HG03135 (cell line): ENCODE results near the gene PTPRS.
"Not testable (repeated sequence)": the region's sequence is repeated elsewhere in the genome, so short reads cannot be mapped to it uniquely, and the experiment has no call there.

Experiments
- ATAC-seq: cut with Tn5 transposase; IDR thresholded peaks from one replicate; pipeline ENCODE4 v1.9.1; 2021; ENCODE audit warnings: mild to moderate bottlenecking, moderate library complexity; ENCODE audit not compliant: unreplicated experiment

PTPRS gene

GRCh38 chr19:5334366-5334739 is 6.3 kb downstream of the PTPRS start:
- no peak for ATAC-seq

GRCh38 chr19:5333581-5334365 is 6.8 kb downstream of the PTPRS start:
- ATAC-seq, result no peak

- no peak for ATAC-seq
Observed at GRCh38 chr19:5332501-5332900, 8.1 kb downstream of the PTPRS start.

- no peak for ATAC-seq
Observed at GRCh38 chr19:5331790-5332189, 8.8 kb downstream of the PTPRS start.

- ATAC-seq, result no peak
Observed at GRCh38 chr19:5330307-5330720, 10.3 kb downstream of the PTPRS start.

GRCh38 chr19:5329141-5329540 is 11.5 kb downstream of the PTPRS start:
- no peak for ATAC-seq

- ATAC-seq, result not testable (repeated sequence)
Observed at GRCh38 chr19:5328407-5328806, 12.2 kb downstream of the PTPRS start.

GRCh38 chr19:5326986-5327623 is 13.5 kb downstream of the PTPRS start:
- no peak for ATAC-seq

GRCh38 chr19:5326545-5326944 is 14.1 kb downstream of the PTPRS start:
- no peak for ATAC-seq

GRCh38 chr19:5324947-5325346 is 15.7 kb downstream of the PTPRS start:
- ATAC-seq, result no peak

GRCh38 chr19:5323475-5323811 is 17.2 kb downstream of the PTPRS start:
- ATAC-seq, result no peak

- peak; percentile 50 for ATAC-seq
Observed at GRCh38 chr19:5321851-5322681, 18.5 kb downstream of the PTPRS start.

- ATAC-seq, result no peak
Observed at GRCh38 chr19:5321066-5321642, 19.5 kb downstream of the PTPRS start.

GRCh38 chr19:5319516-5319915 is 21.1 kb downstream of the PTPRS start:
- ATAC-seq, result no peak

GRCh38 chr19:5318306-5318705 is 22.3 kb downstream of the PTPRS start:
- no peak for ATAC-seq

GRCh38 chr19:5317321-5317720 is 23.3 kb downstream of the PTPRS start:
- ATAC-seq, result no peak

GRCh38 chr19:5316138-5316537 is 24.5 kb downstream of the PTPRS start:
- no peak for ATAC-seq

GRCh38 chr19:5314907-5315298 is 25.7 kb downstream of the PTPRS start:
- ATAC-seq, result no peak

- ATAC-seq, result no peak
Observed at GRCh38 chr19:5314012-5314906, 26.4 kb downstream of the PTPRS start.

GRCh38 chr19:5313307-5313706 is 27.3 kb downstream of the PTPRS start:
- ATAC-seq, result no peak
